Gastroesophageal sphincter (tissue), 4 donors: ENCODE results near the gene PREP. TPM values are rescaled to one million over a fixed set of nuclear protein-coding genes. Genes with fewer than 3 reads are reported as not detected.

Source experiments
- ATAC-seq: fragments of 150-250 bp; one replicate; pipeline ENCODE4 v1.9.1; 2016; ENCODE audit warnings: mild to moderate bottlenecking, moderate library complexity
- H3K27ac ChIP-seq, 4 donors: fragments of 200-600 bp; sonication (generic) in 3 of 4; 1 replicate in 3 of 4; 2 replicates in 1 of 4; pipeline ENCODE4 v1.5.1; 2016 to 2019
- H3K27me3 ChIP-seq: fragments of 200-600 bp; sonication (generic); one replicate; pipeline ENCODE4 v1.5.1; 2019
- H3K36me3 ChIP-seq, 2 donors: fragments of 200-600 bp; sonication (generic); one replicate each; pipeline ENCODE4 v1.5.1; 2019; ENCODE audit warnings: control low read depth in 1 of 2
- H3K4me1 ChIP-seq, 3 donors: fragments of 200-600 bp; sonication (generic); 1 replicate in 2 of 3; 2 replicates in 1 of 3; pipeline ENCODE4 v1.5.1; 2016 to 2019; ENCODE audit warnings: control low read depth in 2 of 3
- H3K4me3 ChIP-seq, 2 donors: fragments of 200-600 bp; sonication (generic); one replicate each; pipeline ENCODE4 v1.5.1; 2019; ENCODE audit warnings: mild to moderate bottlenecking in 1 of 2, moderate library complexity in 1 of 2
- H3K9me3 ChIP-seq, 3 donors: fragments of 200-600 bp; sonication (generic); one replicate each; pipeline ENCODE4 v1.5.1; 2017 to 2019; ENCODE audit warnings: control low read depth in 2 of 3
- EP300 ChIP-seq: sonication (generic); formaldehyde crosslinking; IDR thresholded peaks from one replicate; pipeline ENCODE4 v1.6.1; 2017; ENCODE audit warnings: antibody characterized with exemption, mild to moderate bottlenecking
- POLR2A ChIP-seq, 2 donors: fragments of 450-650 bp; IDR thresholded peaks; one replicate each; pipeline ENCODE4 v1.6.1; 2017; ENCODE audit warnings: antibody characterized with exemption in 2 of 2, mild to moderate bottlenecking in 2 of 2, moderate library complexity in 1 of 2
- POLR2AphosphoS5 ChIP-seq: sonication (generic); formaldehyde crosslinking; IDR thresholded peaks from one replicate; pipeline ENCODE4 v1.6.1; 2017; ENCODE audit warnings: antibody characterized with exemption
- WGBS, 2 donors: methylation state at CpG; one replicate each; pipeline ENCODE4 v1.1.5; 2018; ENCODE audit warnings: low coverage in 1 of 2; 5-methylcytosine and 5-hydroxymethylcytosine counted together
- total RNA-seq, 4 donors: library from RNA; depleted of rRNA; stranded (reverse); fragments of >200 nt; gene quantifications; one replicate each; pipeline ENCODE4 v1.1.0, GENCODE V29; 2016
- TF ChIP-seq, protein P1 (sequence below), 4 experiments: fragments of 200-600 bp in 2 of 4; fragments of 450-650 bp in 2 of 4; sonication (generic) in 1 of 4; IDR thresholded peaks; one replicate each; pipeline ENCODE4 v1.5.1; 2017 to 2019; ENCODE audit warnings: antibody characterized with exemption in 4 of 4, mild to moderate bottlenecking in 2 of 4, moderate library complexity in 2 of 4

The PREP gene
- total RNA-seq, 4 donors from 2014 or later = 13.9 to 19.8 (median 17.4) TPM

DNA sequence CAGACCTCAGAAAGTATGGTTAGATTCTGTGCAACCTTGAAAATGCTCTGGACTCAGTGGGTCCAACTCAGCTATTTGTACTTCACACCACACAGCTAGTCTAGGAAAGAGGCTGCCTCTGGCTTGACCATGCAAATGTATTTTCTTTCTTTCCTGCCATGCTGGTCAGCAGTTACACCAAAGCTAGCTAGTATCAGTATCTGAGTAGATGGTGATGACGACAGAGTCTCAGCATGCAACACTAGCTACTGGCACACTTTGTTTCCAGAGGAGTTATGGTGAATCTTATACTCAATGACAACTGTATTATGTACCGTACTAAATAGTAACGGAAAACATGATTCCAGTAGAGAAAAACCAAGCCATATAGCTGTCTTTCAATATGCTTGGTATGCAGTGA lies 126.5 kb downstream of the PREP start:
- no peak for ATAC-seq
- Histone ChIP-seq H3K36me3 (peaks cover 0 to 64% of the 10 kb centered on the region in 2 donors), H3K27ac (no peak overlapping the region), H3K27me3 (no peaks in the 10 kb centered on the region), H3K4me3 (no peak overlapping the region), H3K9me3 (no peaks in the 10 kb centered on the region), H3K4me1 (no peaks in the 10 kb centered on the region)
- WGBS, 2 donors = 91 to 100% methylated on average over 2 to 3 of the region's 3 CpGs
- no peak for TF ChIP-seq POLR2AphosphoS5
- TF ChIP-seq POLR2A (IDR thresholded peaks at IDR 0.05) = no peak
- TF ChIP-seq EP300 = no peak
- TF ChIP-seq, protein P1, sequence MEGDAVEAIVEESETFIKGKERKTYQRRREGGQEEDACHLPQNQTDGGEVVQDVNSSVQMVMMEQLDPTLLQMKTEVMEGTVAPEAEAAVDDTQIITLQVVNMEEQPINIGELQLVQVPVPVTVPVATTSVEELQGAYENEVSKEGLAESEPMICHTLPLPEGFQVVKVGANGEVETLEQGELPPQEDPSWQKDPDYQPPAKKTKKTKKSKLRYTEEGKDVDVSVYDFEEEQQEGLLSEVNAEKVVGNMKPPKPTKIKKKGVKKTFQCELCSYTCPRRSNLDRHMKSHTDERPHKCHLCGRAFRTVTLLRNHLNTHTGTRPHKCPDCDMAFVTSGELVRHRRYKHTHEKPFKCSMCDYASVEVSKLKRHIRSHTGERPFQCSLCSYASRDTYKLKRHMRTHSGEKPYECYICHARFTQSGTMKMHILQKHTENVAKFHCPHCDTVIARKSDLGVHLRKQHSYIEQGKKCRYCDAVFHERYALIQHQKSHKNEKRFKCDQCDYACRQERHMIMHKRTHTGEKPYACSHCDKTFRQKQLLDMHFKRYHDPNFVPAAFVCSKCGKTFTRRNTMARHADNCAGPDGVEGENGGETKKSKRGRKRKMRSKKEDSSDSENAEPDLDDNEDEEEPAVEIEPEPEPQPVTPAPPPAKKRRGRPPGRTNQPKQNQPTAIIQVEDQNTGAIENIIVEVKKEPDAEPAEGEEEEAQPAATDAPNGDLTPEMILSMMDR (IDR thresholded peaks at IDR 0.05) = no peak

DNA sequence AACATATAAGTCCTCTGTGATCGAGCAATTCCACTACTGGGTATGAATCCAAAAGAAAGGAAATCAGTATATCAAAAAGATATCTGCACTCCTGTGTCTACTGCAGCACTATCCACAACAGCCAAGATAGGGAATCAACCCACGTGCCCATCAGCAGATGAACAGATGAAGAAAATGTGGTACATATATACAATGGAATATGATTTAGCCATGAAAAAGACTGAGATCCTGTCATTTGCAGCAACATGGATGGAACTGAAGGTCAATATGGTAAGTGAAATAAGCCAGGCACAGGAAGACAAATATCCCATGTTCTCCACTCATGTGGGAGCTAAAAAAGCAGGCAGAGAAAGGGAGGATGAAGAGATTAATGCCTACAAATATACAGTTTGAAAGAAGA lies 127.3 kb downstream of the PREP start:
- no peaks in the 10 kb centered on the region for H3K4me1 ChIP-seq
- H3K27me3 ChIP-seq = no peaks in the 10 kb centered on the region
- H3K27ac ChIP-seq = no peak overlapping the region
- peaks cover 0 to 56% of the 10 kb centered on the region in 2 donors for H3K36me3 ChIP-seq
- WGBS, 2 donors = 90 to 100% methylated on average over 2 of the region's 2 CpGs
- ATAC-seq = no peak
- TF ChIP-seq EP300 (no peak), POLR2AphosphoS5 (no peak), POLR2A (IDR thresholded peaks at IDR 0.05) (no peak)
- TF ChIP-seq, protein P1 (IDR thresholded peaks at IDR 0.05) = no peak
- H3K9me3 ChIP-seq = no peaks in the 10 kb centered on the region
- no peak overlapping the region for H3K4me3 ChIP-seq

DNA sequence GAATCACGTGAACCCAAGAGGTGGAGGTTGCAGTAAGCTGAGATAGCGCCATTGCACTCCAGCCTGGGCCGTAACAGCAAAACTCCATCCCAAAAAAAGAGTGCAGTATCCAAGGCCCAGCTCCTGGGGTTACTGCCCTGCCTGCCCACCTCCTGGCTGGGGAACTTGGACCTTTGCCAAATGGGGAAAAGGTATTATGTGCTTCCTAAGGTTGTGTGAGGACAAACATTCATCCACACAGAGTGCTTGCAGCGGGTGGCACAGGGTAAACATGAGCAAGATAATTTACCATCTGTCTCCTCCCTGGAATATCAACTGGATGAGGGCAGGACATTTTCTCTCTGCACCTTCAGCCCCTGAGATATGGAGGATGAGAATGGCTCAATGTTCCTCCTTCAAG lies 128.2 kb downstream of the PREP start:
- Histone ChIP-seq H3K36me3 (peaks cover 0 to 47% of the 10 kb centered on the region in 2 donors), H3K27me3 (no peaks in the 10 kb centered on the region), H3K4me3 (no peak overlapping the region), H3K27ac (no peak overlapping the region), H3K4me1 (no peaks in the 10 kb centered on the region), H3K9me3 (no peaks in the 10 kb centered on the region)
- WGBS, 2 donors = 88% methylated on average over 4 of the region's 4 CpGs; no CpG with 5 or more reads in 1 of the 2 donors
- no peak for ATAC-seq
- TF ChIP-seq POLR2A (IDR thresholded peaks at IDR 0.05) = no peak
- no peak for TF ChIP-seq POLR2AphosphoS5
- no peak for TF ChIP-seq EP300
- TF ChIP-seq, protein P1 (IDR thresholded peaks at IDR 0.05) = no peak

DNA sequence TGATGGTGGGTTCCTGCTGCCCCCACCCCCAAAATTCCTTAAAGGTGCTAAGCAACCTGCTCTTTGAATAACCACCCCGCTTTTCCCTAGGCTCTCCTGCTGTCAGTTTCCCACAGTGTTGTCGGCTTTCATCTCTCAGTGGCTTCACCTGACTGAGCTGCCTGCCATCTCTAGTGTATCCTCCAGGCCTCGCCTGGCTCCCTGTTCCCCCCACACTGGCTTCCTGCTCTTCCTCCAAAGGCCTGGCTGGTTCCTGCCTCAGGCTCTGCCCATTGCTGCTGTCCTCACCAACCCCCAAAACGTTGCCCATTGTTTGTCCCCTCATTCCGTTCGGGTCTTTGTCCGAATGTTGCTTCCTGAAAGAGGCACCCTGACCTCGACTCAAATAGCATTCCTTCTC lies 129.3 kb downstream of the PREP start:
- ATAC-seq = no peak
- no peaks in the 10 kb centered on the region for H3K27me3 ChIP-seq
- no peaks in the 10 kb centered on the region for H3K4me1 ChIP-seq
- no peak overlapping the region for H3K27ac ChIP-seq
- TF ChIP-seq, protein P1 (IDR thresholded peaks at IDR 0.05) = no peak
- TF ChIP-seq POLR2AphosphoS5 (no peak), EP300 (no peak), POLR2A (IDR thresholded peaks at IDR 0.05) (no peak)
- no peak overlapping the region for H3K4me3 ChIP-seq
- H3K36me3 ChIP-seq = peaks cover 0 to 37% of the 10 kb centered on the region in 2 donors
- WGBS, 2 donors = 69 to 88% methylated on average over 3 to 8 of the region's 8 CpGs
- no peaks in the 10 kb centered on the region for H3K9me3 ChIP-seq

DNA sequence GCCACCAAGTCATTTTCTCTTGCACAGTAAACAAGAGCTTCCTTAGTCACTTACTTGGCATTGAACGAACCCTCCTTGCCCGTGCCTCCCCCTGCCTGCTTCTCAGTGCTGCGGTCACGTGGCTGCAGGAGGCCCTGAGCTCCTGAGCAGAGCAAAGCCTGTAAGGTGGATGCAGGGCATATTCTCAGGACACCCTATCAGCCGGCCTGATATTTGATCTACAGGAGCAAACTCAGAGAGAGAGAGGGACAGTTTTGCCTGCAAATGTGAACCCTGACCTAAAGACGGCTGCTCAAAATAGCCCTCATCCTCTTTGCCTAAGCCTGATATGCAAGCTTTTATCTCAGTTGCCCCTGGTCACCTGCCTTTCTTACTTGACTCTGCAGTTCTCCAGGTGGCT lies 130.1 kb downstream of the PREP start:
- no peak for ATAC-seq
- 17 to 28% methylated on average over 5 to 6 of the region's 6 CpGs for WGBS, 2 donors

More for the DNA sequence above, 130.1 kb downstream of the PREP start:
- Histone ChIP-seq H3K4me1 (no peaks in the 10 kb centered on the region), H3K4me3 (no peak overlapping the region), H3K27ac (no peak overlapping the region), H3K9me3 (no peaks in the 10 kb centered on the region), H3K27me3 (no peaks in the 10 kb centered on the region), H3K36me3 (peaks cover 0 to 29% of the 10 kb centered on the region in 2 donors)
- TF ChIP-seq POLR2AphosphoS5 (no peak), POLR2A (IDR thresholded peaks at IDR 0.05) (no peak), EP300 (no peak)
- TF ChIP-seq, protein P1 (IDR thresholded peaks at IDR 0.05) = no peak
